GM10248 (cell line): ENCODE results near the gene AKNA.

Experiments used
- CTCF ChIA-PET: fragments of 300-600 bp; sonication (Branson Sonifier 250); formaldehyde crosslinking; extraction: SDS; loops from one replicate; lab custom pipeline; 2021; ENCODE audit warnings: antibody characterized with exemption; lab: Yijun Ruan, JAX
- POLR2A ChIA-PET: fragments of 350-650 bp; sonication (Branson Sonifier 250); formaldehyde crosslinking; extraction: SDS; loops from one replicate; lab custom pipeline; 2020; ENCODE audit warnings: antibody characterized with exemption; lab: Yijun Ruan, JAX
- DNase-seq: peaks from one replicate; pipeline ENCODE4 v3.0.0; 2012; ENCODE audit errors: extremely low spot score
- TF ChIP-seq, protein P1 (sequence below): IDR thresholded peaks from 2 replicates; pipeline ENCODE4 v1.5.1; 2012; ENCODE audit warnings: mild to moderate bottlenecking, low read depth; ENCODE audit errors: extremely low read depth, missing control alignments, control extremely low read depth

Gene AKNA, protein sequence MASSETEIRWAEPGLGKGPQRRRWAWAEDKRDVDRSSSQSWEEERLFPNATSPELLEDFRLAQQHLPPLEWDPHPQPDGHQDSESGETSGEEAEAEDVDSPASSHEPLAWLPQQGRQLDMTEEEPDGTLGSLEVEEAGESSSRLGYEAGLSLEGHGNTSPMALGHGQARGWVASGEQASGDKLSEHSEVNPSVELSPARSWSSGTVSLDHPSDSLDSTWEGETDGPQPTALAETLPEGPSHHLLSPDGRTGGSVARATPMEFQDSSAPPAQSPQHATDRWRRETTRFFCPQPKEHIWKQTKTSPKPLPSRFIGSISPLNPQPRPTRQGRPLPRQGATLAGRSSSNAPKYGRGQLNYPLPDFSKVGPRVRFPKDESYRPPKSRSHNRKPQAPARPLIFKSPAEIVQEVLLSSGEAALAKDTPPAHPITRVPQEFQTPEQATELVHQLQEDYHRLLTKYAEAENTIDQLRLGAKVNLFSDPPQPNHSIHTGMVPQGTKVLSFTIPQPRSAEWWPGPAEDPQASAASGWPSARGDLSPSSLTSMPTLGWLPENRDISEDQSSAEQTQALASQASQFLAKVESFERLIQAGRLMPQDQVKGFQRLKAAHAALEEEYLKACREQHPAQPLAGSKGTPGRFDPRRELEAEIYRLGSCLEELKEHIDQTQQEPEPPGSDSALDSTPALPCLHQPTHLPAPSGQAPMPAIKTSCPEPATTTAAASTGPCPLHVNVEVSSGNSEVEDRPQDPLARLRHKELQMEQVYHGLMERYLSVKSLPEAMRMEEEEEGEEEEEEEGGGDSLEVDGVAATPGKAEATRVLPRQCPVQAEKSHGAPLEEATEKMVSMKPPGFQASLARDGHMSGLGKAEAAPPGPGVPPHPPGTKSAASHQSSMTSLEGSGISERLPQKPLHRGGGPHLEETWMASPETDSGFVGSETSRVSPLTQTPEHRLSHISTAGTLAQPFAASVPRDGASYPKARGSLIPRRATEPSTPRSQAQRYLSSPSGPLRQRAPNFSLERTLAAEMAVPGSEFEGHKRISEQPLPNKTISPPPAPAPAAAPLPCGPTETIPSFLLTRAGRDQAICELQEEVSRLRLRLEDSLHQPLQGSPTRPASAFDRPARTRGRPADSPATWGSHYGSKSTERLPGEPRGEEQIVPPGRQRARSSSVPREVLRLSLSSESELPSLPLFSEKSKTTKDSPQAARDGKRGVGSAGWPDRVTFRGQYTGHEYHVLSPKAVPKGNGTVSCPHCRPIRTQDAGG (N-terminal part only)

DNA sequence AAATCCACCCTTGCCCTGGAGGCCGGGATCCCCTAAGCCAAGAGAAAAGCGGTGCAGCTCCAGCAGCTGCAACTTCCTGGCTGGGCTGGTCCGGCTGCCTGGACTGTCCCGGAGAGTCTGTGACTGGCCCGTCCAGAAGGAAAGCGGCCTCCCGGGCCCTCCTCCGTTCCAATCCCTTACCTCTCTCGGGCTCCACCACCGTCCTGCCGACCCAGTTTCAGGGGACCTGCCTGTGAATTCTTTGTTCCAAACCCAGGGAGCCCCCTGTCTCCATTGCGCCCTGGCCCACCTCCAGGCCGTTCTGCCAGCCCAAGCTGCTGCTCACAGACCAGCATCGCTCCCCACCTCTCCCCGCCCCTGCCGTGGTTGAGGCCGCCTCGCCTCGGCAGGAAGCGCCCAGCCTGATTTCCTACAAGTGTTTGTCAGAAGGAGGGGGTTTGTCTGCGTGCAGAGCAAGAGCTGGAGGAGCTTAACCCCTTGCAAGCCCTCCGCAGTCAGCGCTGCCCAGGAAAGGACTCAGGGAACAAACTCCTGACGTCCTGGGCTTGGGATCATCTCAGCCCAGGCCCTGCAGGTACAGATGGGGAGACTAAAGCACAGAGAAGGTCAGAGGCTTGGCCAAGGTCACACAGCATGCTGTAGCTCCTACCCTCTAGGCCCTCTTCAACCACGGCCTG lies at the start of gene AKNA:
Gene AKNA, minus strand, starts transcription at position 303 of the 677 bp plus-strand sequence. CDS start 6,649 bp downstream, outside the sequence.
- DNase-seq, result peak; percentile 52
- ChIA-PET POLR2A (interaction anchor here (1.2 kb wide), 1 partner anchor 20 kb away, joined by 3 read pairs; no protein-coding TSS in a partner anchor), CTCF (interaction anchor here (1.2 to 11.0 kb wide), 8 partner anchors 8 to 266 kb away, joined by 3 to 100 read pairs (median 10); no protein-coding TSS in a partner anchor)
- TF ChIP-seq, protein P1, sequence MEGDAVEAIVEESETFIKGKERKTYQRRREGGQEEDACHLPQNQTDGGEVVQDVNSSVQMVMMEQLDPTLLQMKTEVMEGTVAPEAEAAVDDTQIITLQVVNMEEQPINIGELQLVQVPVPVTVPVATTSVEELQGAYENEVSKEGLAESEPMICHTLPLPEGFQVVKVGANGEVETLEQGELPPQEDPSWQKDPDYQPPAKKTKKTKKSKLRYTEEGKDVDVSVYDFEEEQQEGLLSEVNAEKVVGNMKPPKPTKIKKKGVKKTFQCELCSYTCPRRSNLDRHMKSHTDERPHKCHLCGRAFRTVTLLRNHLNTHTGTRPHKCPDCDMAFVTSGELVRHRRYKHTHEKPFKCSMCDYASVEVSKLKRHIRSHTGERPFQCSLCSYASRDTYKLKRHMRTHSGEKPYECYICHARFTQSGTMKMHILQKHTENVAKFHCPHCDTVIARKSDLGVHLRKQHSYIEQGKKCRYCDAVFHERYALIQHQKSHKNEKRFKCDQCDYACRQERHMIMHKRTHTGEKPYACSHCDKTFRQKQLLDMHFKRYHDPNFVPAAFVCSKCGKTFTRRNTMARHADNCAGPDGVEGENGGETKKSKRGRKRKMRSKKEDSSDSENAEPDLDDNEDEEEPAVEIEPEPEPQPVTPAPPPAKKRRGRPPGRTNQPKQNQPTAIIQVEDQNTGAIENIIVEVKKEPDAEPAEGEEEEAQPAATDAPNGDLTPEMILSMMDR, result no peak

DNA sequence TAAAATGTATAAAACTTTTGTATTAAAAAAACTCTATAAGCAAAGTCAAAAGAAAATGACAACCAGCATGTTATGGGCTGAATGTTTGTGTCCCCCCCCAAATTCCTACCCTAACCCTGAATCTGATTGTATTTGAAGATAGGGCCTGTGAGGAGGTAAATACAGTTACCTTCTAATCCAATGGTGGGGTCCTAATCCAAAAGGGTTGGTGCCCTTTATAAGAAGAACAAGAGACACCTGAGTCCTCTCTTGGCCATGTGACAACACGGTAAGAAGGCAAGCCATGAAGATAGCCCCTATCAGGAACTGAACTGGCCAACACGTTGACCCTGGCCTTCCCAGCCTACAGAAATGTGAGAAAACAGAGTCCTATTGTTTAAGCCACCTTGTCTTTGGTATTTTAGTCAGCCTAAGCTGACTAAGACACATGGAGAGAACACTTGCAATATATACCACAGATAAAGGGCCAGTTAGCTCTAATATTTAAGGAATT lies 49.7 kb upstream of the AKNA start:
- DNase-seq, result no peak
- ChIA-PET CTCF (interaction anchor here (0.6 to 12.2 kb wide), 3 partner anchors 12 to 217 kb away, joined by 4 to 104 read pairs (median 4); no protein-coding TSS in a partner anchor), POLR2A (no interaction called here)
- TF ChIP-seq, protein P1, result no peak

DNA sequence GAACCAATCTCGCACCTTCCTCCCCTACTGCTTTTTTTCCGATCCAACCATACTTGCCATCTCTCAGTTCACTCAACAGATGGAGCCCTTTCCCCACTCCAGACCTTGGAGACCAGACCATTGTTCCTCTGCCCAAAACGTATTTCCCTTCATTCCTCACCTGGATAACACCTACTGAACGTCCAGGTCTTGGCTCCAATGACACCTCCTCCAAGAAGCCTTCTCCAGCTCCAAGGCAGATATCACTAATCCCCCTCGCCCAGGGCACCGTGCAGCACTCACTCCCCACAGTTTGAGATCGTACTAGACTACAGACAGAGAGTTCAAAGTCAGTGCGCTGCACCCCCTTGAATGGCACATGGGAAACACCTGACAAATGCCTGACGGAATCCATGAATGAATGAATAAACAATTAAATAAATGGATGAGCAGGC lies 47.1 kb upstream of the AKNA start:
- TF ChIP-seq, protein P1, result peak; percentile 63
- DNase-seq, result peak; percentile 62
- ChIA-PET CTCF (interaction anchor here (0.9 to 12.2 kb wide), 25 partner anchors 11 to 472 kb away, joined by 3 to 104 read pairs (median 5); partner anchors contain the start of genes ATP6V1G1 and TEX53), POLR2A (no interaction called here)

DNA sequence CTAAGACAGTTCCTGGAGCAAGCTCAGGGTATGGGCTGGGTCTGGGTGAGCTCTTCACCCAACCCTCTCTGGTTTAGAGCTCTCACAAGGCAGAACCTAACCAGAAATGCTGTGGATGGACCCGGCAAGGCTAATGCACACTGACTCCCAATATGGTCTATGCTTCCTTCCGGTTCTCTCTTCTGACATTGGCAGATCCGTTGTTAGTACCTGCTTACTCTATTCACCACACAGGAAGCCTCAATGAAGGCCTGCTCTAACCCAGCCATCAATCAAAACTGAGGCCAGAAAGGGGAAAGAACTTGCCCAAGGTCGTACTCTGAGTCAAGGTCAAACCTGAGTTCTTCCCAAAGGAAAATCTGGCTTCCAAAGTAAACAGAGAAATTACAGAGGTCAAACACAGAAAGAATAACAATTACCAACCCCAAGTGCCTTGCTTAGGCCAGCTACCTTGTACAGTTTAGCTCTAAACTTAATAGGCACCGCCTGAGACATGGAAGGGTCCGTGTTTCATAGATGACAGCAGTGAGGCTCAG lies 46.0 kb upstream of the AKNA start:
- TF ChIP-seq, protein P1, result no peak
- POLR2A ChIA-PET, result no interaction called here
- no peak for DNase-seq

DNA sequence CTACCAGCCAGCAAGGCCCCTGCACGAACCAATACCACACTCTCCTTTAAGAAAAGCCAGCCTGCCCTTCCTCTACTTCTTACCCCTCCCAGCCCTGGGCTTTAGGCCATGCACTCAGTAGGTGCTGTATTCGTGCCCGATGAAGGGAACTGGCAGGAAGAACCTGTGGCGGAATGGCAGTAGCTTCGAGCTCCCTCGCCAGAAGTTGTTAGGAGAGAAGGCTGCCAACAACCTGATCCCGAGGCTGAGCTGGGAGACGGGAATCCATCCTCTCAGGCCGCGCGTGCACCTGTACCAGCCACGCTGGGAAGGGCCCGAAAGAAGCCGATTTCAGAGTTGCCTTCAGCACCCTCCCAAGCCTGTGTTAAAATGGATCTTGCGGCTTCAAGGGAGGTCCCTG lies 45.3 kb upstream of the AKNA start:
- ChIA-PET CTCF (interaction anchor here (0.7 to 12.2 kb wide), 10 partner anchors 10 to 221 kb away, joined by 3 to 104 read pairs (median 4); no protein-coding TSS in a partner anchor), POLR2A (no interaction called here)
- TF ChIP-seq, protein P1, result no peak
- no peak for DNase-seq

More for the DNA sequence above, 46.0 kb upstream of the AKNA start:
- CTCF ChIA-PET, result interaction anchor here (0.7 to 12.2 kb wide), 16 partner anchors 9 to 228 kb away, joined by 3 to 104 read pairs (median 4); no protein-coding TSS in a partner anchor
